ENCODE results near the gene MAGEA4.
"Not testable (repeated sequence)": the region's sequence is repeated elsewhere in the genome, so short reads cannot be mapped to it uniquely, and the experiment has no call there.

The MAGEA4 gene

DNA sequence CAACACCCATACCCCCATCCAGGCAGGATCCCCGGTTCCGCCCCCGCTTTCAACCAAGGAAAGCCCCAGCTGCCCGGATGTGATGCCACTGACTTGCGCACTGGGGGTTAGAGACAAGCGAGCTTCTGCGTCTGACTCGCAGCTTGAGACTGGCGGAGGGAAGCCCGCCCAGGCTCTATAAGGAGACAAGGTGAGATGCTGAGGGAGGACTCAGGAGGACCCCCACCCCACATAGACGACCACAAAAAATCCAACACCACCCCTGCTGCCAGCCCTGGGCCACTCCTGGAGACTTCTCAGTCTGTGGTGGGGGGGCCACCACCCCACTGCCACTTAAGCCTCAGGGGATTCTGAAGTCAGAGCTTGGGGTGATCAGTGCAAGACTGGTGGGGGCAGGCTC is at the start of gene MAGEA4:
Gene MAGEA4, plus strand, starts transcription at position 110 of the 400 bp plus-strand sequence. CDS start 10,776 bp downstream, outside the sequence.
- no peak for DNase-seq

- no peak for DNase-seq
These were observed 42.1 kb upstream of the MAGEA4 start for GRCh38 chrX:151870602-151871001.

DNA sequence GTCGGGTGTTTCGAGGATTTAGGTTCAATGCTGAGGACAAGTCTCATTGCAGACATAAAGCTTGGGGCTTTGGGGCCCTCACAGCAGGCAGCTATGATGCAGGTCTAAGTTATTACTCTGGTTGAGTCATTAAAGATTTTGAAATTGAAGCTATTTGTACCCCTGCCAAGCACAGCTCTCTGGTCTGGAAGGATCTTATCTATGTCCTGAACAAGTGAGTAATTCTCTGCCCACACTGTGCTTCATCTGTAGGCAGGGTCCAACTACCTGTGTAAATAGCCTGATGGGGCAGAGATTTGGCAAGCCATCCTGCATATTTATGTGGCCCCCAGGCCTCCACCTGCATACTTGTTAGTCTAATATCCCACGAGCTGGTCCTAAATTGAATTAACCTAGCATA is 41.4 kb upstream of the MAGEA4 start:
- DNase-seq: no peak

DNA sequence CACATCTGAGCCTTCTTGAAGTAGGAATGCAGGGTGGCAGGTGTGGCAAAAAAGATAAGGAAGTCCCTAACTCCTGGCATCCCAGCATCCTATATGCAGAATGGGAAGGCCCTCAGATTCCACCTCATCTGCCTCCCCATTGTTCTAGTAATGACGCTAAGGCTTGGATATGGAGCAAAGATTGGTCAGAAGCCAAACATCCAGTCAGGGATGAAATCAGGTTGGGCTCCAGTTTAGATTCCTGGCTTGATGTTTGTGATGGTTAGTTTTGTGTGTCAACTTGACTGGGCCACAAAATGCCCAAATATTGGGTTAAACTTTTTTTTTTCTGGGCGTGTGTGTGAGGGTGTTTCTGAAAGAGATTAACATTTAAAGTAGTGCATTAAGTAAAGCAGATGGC is 39.6 kb upstream of the MAGEA4 start:
- no peak for DNase-seq

GRCh38 chrX:151875270-151876026 is 37.2 kb upstream of the MAGEA4 start:
- DNase-seq: no peak

GRCh38 chrX:151878574-151878973 is 34.1 kb upstream of the MAGEA4 start:
- no peak for DNase-seq

- DNase-seq: no peak
These were observed 32.8 kb upstream of the MAGEA4 start for GRCh38 chrX:151879856-151880255.

DNA sequence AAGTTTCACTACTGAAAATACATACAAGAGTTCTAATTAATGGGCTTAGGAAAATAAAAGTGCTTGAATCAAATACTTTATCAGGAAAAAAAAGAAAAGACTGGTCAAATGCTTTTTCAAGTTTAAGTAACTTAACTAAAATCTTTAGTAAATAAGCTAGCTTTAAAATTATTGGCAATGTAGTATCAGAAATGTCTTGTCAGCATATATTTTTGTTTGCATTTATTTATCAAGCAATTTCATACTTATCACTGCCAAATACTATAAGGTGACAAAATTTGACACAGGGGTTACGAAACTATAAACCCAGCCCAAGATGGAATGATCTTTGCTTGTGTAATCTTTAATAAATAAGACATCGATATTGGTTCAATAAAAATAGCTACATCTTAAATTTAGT is 31.8 kb upstream of the MAGEA4 start:
- no peak for DNase-seq

DNA sequence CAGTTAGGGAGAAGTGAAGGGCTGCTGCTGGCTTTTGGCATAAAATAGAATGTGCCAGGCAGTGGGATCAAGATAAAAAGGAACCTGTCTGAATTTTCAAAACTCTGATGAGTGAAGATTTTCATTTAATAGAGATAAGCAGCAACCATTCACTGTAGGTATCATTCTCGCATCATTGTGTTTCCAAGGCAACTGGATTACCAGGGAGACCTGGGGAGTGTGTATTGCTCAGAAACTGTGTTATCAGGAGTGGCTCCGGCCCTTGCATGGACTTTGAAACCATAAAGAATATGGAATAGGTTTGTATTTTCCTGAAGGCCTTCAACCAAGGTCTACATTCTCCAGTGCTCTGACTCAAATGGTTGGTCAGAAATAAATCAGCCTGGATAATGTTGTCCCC is 23.3 kb upstream of the MAGEA4 start:
- no peak for DNase-seq

DNA sequence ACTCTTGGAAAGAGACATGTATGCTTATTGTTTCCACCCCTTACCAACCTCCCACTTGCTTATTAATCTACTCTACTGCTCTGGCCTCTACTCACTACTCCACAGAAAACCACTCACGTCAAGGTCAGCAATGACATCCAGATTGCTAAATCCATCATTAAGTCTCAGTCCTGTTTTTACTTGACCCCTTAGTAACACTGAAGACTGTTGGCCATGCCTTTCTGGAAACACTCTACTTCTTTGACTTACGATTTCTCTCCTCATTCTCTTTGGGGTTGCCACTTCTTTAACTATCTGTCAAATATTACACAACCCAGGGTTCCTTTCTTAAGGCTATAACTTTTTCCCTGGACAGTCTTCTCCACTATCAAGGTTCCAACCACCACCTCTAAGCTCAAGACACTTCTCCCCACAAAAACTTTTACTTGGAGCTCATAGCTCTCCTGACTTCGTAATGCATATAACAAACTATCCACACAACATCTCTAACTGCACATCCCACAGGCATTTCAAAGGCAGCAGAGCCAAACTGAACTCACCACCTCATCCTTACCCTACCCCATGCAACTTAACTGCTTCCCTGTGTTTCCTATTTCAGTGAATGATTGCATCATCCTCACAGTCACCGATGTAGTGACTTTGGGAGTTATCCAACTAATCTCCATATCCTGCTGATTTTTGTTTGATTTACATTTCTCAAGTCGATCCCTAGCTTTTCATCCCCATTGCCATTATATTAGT is 15.8 kb upstream of the MAGEA4 start:
- DNase-seq: no peak

GRCh38 chrX:151899622-151900021 is 13.1 kb upstream of the MAGEA4 start:
- DNase-seq: no peak

DNA sequence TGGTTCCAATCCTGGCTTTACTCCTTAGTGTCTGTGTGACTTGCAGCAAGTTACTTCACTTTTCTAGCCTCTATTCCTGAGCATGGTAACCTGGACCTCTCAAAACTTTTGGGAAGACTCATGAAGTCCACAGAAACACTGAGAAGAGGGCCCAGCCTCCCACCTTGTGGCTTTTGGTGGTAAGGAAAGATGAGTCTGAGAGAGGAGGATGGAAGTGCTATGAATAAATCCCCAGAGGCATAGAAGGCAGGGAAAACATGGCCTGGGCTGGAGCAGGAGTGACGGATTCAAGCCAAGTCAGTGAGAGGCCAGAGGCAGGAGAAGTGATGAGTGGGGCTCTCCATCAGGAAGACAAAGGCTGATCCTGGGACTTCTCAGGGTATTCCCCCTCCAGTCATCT is 10.9 kb upstream of the MAGEA4 start:
- DNase-seq: no peak

- DNase-seq: no peak
These were observed 9.7 kb upstream of the MAGEA4 start for GRCh38 chrX:151902813-151903591.

DNA sequence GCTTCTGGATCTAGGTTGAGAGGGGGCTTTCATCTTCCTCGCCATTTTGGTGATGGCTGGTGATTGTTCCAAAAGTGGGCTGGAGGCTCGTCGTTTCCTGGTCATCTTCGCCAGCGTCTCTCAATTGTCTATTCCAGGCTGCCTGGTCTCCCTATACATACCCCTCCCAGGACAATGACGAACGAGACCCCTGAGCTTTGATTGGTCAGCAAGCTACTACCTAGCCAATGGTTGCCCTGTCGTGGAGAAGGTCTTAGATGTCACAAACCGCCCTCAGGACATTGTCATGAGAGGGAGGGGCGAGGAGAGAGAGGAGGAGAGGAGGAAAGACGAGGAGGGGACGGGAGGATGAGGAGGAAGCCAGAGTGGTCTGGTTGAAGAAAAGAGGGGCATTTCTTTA is 7.7 kb upstream of the MAGEA4 start:
- no peak for DNase-seq

GRCh38 chrX:151912221-151912620 is 468 bp upstream of the MAGEA4 start:
- DNase-seq: no peak

DNA sequence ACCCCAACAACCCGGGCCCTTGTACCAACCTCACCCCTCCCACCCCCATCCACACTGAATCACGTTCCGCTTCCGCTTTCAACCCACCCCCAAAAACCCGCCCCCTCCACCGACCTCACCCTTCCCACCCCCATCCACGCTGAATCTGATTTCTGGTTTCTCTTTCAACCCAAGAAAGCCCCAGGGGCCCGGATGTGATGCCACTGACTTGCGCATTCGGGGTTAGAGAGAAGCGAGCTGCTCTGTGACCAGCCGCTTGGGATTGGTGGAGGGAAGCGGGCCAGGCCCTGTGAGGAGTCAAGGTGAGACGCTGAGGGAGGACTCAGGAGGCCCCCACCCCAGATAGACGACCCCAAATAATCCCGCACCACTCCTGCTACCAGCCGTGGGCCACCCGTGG is 6.0 kb downstream of the MAGEA4 start:
- not testable (repeated sequence) for DNase-seq

DNA sequence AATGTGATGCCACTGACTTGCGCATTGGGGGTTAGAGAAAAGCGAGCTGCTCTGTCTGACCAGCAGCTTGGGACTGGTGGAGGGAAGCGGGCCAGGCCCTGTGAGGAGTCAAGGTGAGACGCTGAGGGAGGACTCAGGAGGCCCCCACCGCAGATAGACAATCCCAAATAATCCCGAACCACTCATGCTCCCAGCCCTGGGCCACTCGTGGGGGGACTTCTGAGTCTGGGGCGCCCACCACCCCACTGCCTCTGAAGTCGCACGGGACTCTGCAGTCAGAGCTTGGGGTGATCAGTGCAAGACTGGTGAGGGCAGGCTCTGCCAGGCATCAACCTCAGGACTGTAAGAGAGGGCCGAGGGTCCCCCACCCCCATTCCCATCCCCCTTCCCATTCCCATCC is 6.9 kb downstream of the MAGEA4 start:
- no peak for DNase-seq

DNA sequence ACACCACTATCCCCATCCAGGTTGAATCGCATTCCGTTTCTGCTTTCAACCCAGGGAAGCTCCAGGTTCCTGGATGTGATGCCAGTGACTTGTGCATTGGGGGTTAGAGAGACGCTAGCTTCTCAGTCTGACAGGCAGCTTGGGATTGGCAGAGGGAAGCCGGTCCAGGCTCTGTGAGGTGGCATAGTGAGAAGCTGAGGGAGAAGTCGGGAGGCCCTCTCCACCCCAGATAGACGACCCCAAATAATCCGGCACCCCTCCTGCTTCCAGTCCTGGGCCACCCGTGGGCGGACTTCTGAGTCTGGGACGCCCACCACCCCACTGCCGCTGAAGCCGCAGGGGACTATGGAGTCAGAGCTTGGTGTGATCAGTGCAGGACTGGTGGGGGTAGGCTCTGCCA is 7.4 kb downstream of the MAGEA4 start:
- DNase-seq: no peak

- DNase-seq: no peak
These were observed 7.8 kb downstream of the MAGEA4 start for GRCh38 chrX:151920530-151920929.

DNA sequence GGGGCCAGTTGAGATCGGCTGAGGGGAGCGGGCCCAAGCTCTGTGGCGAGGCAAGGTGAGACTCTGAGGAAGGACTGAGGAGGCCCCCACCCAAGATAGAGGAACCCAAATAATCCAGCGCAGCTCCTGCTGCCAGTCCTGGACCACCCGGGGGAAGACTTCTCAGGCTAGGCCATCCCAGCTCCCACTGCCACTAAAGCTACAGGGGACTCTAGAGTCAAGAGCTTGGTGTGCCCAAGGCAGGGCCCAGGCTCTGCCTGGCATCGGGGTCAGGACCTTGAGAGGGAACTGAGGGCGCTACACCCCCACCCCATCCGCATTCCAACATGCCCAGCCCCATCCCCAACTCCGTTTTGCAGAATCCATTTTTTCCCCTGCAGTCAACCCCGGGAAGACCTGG is 8.6 kb downstream of the MAGEA4 start:
- no peak for DNase-seq

GRCh38 chrX:151921866-151922265 is 9.2 kb downstream of the MAGEA4 start:
- DNase-seq: no peak

- DNase-seq: no peak
These were observed 10.0 kb downstream of the MAGEA4 start for GRCh38 chrX:151922692-151923091.

- no peak for DNase-seq
These were observed 11.0 kb downstream of the MAGEA4 start for GRCh38 chrX:151923648-151924047.

- no peak for DNase-seq
These were observed 16.4 kb downstream of the MAGEA4 start for GRCh38 chrX:151929126-151929525.

Data from NCI-H748 treated with DMSO at 0.1 percent for 48 hours (cell line).